Activated CD8-positive, alpha-beta T cell treated with anti-CD3 and anti-CD28 coated beads for 36 hours (primary cell): ENCODE data around the gene HOXC9. TPM values are rescaled to one million over a fixed set of nuclear protein-coding genes. Genes with fewer than 3 reads are reported as not detected.

Experiments
- ATAC-seq: fragments of 200-7000 bp; cut with Tn5 transposase; one replicate; pipeline ENCODE4 v1.10.0; 2021; ENCODE audit warnings: mild to moderate bottlenecking, moderate library complexity
- CTCF ChIA-PET: fragments of 350-600 bp; sonication (Branson Sonifier 250); formaldehyde crosslinking; loops from one replicate; lab custom pipeline; 2021; ENCODE audit warnings: antibody characterized with exemption; lab: Charles Lee
- POLR2A ChIA-PET: fragments of 350-600 bp; sonication (Branson Sonifier 250); formaldehyde crosslinking; loops from one replicate; lab custom pipeline; 2021; ENCODE audit warnings: antibody characterized with exemption; lab: Charles Lee
- DNase-seq: peaks from one replicate; pipeline ENCODE4 v3.0.0-alpha.2; 2020
- H3K27ac Mint-ChIP-seq: one replicate; pipeline ENCODE4 v1.8.0; 2021; ENCODE audit warnings: mild to moderate bottlenecking, mixed read lengths
- H3K27me3 Mint-ChIP-seq: one replicate; pipeline ENCODE4 v1.8.0; 2021; ENCODE audit warnings: mixed read lengths
- H3K36me3 Mint-ChIP-seq: one replicate; pipeline ENCODE4 v1.8.0; 2021; ENCODE audit warnings: low read depth, mixed read lengths
- H3K4me1 Mint-ChIP-seq: one replicate; pipeline ENCODE4 v1.8.0; 2021; ENCODE audit warnings: low read depth, mixed read lengths
- H3K4me3 Mint-ChIP-seq: one replicate; pipeline ENCODE4 v1.8.0; 2021; ENCODE audit warnings: mild to moderate bottlenecking, moderate library complexity, mixed read lengths
- H3K9me3 Mint-ChIP-seq: one replicate; pipeline ENCODE4 v1.8.0; 2021; ENCODE audit warnings: mixed read lengths
- CTCF ChIP-seq: fragments of 200-600 bp; IDR thresholded peaks from one replicate; pipeline ENCODE4 v1.8.0; 2022; ENCODE audit warnings: antibody characterized with exemption, mild to moderate bottlenecking
- intact Hi-C: fragments of 100-400 bp; cut with micrococcal nuclease; formaldehyde crosslinking; loops from one replicate; pipeline ENCODE4 v1.10.0; 2022
- total RNA-seq, 2 experiments: library from RNA; stranded (reverse); gene quantifications; one replicate each; pipeline ENCODE4 v1.2.3, GENCODE V29; 2021

Gene HOXC9
- total RNA-seq, 2 experiments from 2014 or later = not detected

DNA sequence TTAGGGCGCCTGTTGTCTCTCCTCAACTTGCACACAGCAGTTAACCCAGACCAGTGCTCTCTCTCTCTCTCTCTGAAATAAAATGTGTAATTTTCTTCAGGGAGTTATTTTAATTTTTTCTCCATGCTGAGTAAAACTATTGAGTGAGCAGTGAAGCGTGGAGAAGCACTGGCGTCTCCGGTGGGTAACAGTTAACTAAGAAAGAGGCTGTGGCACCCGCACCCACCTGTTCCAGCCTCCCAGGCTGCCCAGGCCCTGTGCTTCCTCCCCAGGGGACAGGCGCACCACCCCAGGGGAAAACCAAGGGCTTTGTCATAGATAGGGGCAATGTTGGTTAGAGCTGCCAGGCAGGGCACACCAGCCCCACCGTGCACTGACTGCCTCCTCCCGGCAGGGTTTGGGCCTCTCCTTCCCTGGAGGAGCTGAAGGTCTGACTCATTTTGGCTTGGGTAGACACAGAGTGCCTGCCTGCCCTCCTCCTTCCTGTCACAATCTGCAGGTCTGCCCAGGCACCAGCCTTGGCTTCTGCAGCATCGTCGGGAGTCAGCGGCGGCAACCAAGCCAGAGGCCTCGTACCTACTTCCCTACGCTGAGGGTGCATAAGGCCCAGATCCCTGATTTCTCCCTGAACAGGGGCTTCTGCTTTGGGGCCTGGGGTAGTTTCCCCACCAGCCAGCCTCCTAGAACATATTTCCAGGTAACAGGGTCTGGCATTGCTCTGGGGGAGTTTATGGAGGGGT is 36.8 kb downstream of the HOXC9 start:
- ATAC-seq (peak; percentile 51), DNase-seq (no peak)
- TF ChIP-seq CTCF = no peak
- H3K27ac Mint-ChIP-seq = no peak overlapping the region
- intact Hi-C loops = no loop called here
- H3K4me3 Mint-ChIP-seq = no peak overlapping the region
- peaks cover 10% of the 10 kb centered on the region for H3K4me1 Mint-ChIP-seq
- no peaks in the 10 kb centered on the region for H3K36me3 Mint-ChIP-seq
- H3K9me3 Mint-ChIP-seq = no peaks in the 10 kb centered on the region
- peaks cover 66% of the 10 kb centered on the region for H3K27me3 Mint-ChIP-seq
- ChIA-PET POLR2A (no interaction called here), CTCF (no interaction called here)

DNA sequence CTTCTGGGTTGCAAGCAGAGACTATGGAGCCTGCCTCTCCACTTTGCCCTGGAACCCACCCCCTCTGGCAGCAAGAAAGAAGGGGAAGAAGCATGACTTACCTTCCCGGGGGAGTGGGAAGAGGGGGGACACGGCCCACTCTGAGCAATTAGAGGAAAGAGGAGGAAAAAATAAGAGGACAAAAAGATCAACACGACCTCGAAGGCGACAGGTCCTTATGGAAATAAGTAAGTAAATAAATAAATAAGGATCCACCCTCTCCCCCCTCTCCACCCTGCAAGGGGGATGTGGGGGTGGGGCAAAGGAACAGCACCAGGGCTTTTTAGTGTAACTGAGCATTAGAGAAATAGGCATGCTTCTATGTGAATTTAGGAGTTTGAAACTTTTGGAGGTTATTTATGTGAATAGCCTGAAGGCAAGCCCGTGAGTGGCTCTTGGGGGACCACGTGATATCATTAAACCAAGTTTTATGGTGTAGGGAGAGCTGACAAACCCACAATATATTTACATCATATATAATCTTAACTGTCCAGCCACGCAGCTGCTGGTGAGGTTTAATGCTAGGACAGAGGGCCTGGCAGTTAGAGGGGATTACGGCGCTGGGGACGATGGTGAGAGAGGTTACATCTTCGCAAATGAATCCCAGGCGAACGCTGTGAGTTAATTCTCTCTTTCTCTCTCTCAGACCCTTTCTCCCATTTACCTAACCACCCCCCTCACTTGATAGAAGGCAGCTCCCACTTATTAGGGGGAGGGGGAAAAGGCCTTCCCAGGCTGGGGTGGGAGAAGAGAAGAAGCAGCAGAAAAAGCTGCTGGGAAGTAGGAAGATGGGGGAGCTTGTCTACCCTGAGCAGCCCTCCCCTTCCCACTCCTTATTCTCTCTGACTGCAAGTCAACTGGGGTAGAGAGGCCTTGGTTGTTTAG is 37.7 kb downstream of the HOXC9 start:
- ATAC-seq (no peak), DNase-seq (no peak)
- Mint-ChIP-seq H3K4me1 (peaks cover 8% of the 10 kb centered on the region), H3K9me3 (no peaks in the 10 kb centered on the region), H3K27me3 (peaks cover 63% of the 10 kb centered on the region), H3K36me3 (no peaks in the 10 kb centered on the region), H3K27ac (no peak overlapping the region), H3K4me3 (no peak overlapping the region)
- POLR2A ChIA-PET = interaction anchor here (2.0 kb wide), 1 partner anchor 152 kb away, joined by 5 read pairs; the partner anchor contains the start of gene SMUG1
- TF ChIP-seq CTCF = no peak
- intact Hi-C loops = no loop called here
- CTCF ChIA-PET = interaction anchor here (0.9 to 1.7 kb wide), 6 partner anchors 32 to 177 kb away, joined by 3 to 4 read pairs (median 3); partner anchors contain the start of gene HOXC10

GRCh38 chr12:54038284-54038870 is 38.4 kb downstream of the HOXC9 start:
- H3K27ac Mint-ChIP-seq = no peak overlapping the region
- TF ChIP-seq CTCF = no peak
- H3K27me3 Mint-ChIP-seq = peaks cover 65% of the 10 kb centered on the region
- no peak overlapping the region for H3K4me3 Mint-ChIP-seq
- no peaks in the 10 kb centered on the region for H3K36me3 Mint-ChIP-seq
- ATAC-seq (no peak), DNase-seq (no peak)
- ChIA-PET POLR2A (interaction anchor here (1.0 to 2.0 kb wide), 2 partner anchors 22 to 151 kb away, joined by 3 to 5 read pairs; partner anchors contain the start of gene SMUG1), CTCF (interaction anchor here (0.9 to 1.7 kb wide), 6 partner anchors 33 to 176 kb away, joined by 3 to 4 read pairs (median 3); partner anchors contain the start of gene HOXC10)
- intact Hi-C loops = no loop called here
- no peaks in the 10 kb centered on the region for H3K9me3 Mint-ChIP-seq
- H3K4me1 Mint-ChIP-seq = peaks cover 5% of the 10 kb centered on the region

DNA sequence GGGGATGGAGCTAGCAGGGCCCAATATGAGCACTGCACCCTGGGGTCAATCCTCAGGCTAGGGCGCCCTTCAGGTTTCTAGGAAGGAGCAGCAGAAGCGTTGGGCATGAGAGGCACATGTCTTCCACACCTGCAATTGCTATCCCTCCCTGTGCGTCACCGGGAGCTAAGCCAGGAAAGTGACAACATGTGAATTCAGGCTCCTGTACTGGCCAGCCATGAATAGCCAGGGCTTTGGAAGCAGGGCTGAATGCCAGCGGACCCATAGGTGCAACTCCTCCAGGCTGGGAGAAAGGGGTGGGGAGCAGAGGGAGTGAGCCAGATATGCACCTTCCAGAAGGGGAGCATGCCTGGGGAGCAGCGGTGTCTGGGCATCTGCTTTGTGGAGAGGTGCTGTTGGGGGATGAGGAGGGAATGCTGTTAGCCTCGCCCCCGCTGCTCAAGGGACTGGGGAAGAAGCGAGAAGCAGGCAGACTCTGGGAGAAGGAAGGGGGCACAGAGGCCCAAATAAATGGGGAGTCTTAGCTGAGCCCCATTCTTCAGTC is 39.0 kb downstream of the HOXC9 start:
- H3K4me1 Mint-ChIP-seq = peaks cover 6% of the 10 kb centered on the region
- H3K36me3 Mint-ChIP-seq = no peaks in the 10 kb centered on the region
- no peak overlapping the region for H3K27ac Mint-ChIP-seq
- DNase-seq (no peak), ATAC-seq (no peak)
- intact Hi-C loops = no loop called here
- TF ChIP-seq CTCF = no peak
- H3K27me3 Mint-ChIP-seq = peaks cover 66% of the 10 kb centered on the region
- ChIA-PET CTCF (interaction anchor here (0.9 to 1.7 kb wide), 5 partner anchors 33 to 176 kb away, joined by 3 to 4 read pairs (median 3); partner anchors contain the start of gene HOXC10), POLR2A (interaction anchor here (1.0 to 2.0 kb wide), 2 partner anchors 23 to 150 kb away, joined by 3 to 5 read pairs; partner anchors contain the start of gene SMUG1)
- no peak overlapping the region for H3K4me3 Mint-ChIP-seq
- H3K9me3 Mint-ChIP-seq = no peaks in the 10 kb centered on the region
